Activated CD4-positive, alpha-beta memory T cell treated with anti-CD3 and anti-CD28 coated beads, Interleukin-2, amount 10 ng/mL, durations not matched to agents 7 days and 5 days (primary cell): ENCODE results near the gene MICAL2. TPM values are rescaled to one million over a fixed set of nuclear protein-coding genes. Genes with fewer than 3 reads are reported as not detected.

ENCODE experiments used
- CTCF ChIA-PET: fragments of 350-600 bp; sonication (Branson Sonifier 250); formaldehyde crosslinking; loops from one replicate; lab custom pipeline; 2021; ENCODE audit warnings: antibody characterized with exemption, inconsistent platforms; lab: Charles Lee
- POLR2A ChIA-PET: fragments of 350-600 bp; sonication (Branson Sonifier 250); formaldehyde crosslinking; loops from one replicate; lab custom pipeline; 2021; ENCODE audit warnings: antibody characterized with exemption; lab: Charles Lee
- DNase-seq: peaks from one replicate; pipeline ENCODE4 v3.0.0-alpha.2; 2020
- H3K27ac Mint-ChIP-seq: one replicate; pipeline ENCODE4 v1.8.0; 2021; ENCODE audit warnings: mild to moderate bottlenecking, mixed read lengths
- H3K27me3 Mint-ChIP-seq: one replicate; pipeline ENCODE4 v1.8.0; 2021; ENCODE audit warnings: mixed read lengths
- H3K36me3 Mint-ChIP-seq: one replicate; pipeline ENCODE4 v1.8.0; 2021; ENCODE audit warnings: low read depth, mixed read lengths
- H3K4me1 Mint-ChIP-seq: one replicate; pipeline ENCODE4 v1.8.0; 2021; ENCODE audit warnings: mixed read lengths
- H3K4me3 Mint-ChIP-seq: one replicate; pipeline ENCODE4 v1.8.0; 2021; ENCODE audit warnings: mild to moderate bottlenecking, mixed read lengths
- H3K9me3 Mint-ChIP-seq: one replicate; pipeline ENCODE4 v1.8.0; 2021; ENCODE audit warnings: mixed read lengths
- total RNA-seq, 2 experiments: library from RNA; stranded (reverse); gene quantifications; one replicate each; pipeline ENCODE4 v1.2.3, GENCODE V29; 2021

The MICAL2 gene
- total RNA-seq, 2 experiments from 2014 or later: 135 to 143 TPM

- no peaks in the 10 kb centered on the region for H3K9me3 Mint-ChIP-seq
- no peaks in the 10 kb centered on the region for H3K27me3 Mint-ChIP-seq
- peak overlapping the region; percentile 45 for H3K27ac Mint-ChIP-seq
- peaks cover 89% of the 10 kb centered on the region for H3K36me3 Mint-ChIP-seq
- H3K4me1 Mint-ChIP-seq: peaks cover 17% of the 10 kb centered on the region
- ChIA-PET POLR2A (interaction anchor here (1.4 to 2.6 kb wide), 4 partner anchors 9 to 17 kb away, joined by 3 to 16 read pairs (median 8); no protein-coding TSS in a partner anchor), CTCF (interaction anchor here (0.7 to 1.2 kb wide), 2 partner anchors 9 to 10 kb away, joined by 3 read pairs; no protein-coding TSS in a partner anchor)
- H3K4me3 Mint-ChIP-seq: no peak overlapping the region
- DNase-seq: no peak
Measured at GRCh38 chr11:12214751-12215150, 104.4 kb downstream of the MICAL2 start.

GRCh38 chr11:12215181-12215593, 104.8 kb downstream of the MICAL2 start:
- Mint-ChIP-seq H3K27ac (peak overlapping the region; percentile 45), H3K9me3 (no peaks in the 10 kb centered on the region), H3K36me3 (peaks cover 90% of the 10 kb centered on the region), H3K4me3 (no peak overlapping the region), H3K4me1 (peaks cover 17% of the 10 kb centered on the region), H3K27me3 (no peaks in the 10 kb centered on the region)
- ChIA-PET POLR2A (interaction anchor here (1.4 to 2.6 kb wide), 4 partner anchors 9 to 18 kb away, joined by 3 to 16 read pairs (median 8); no protein-coding TSS in a partner anchor), CTCF (interaction anchor here (1.2 kb wide), 1 partner anchor 9 kb away, joined by 3 read pairs; no protein-coding TSS in a partner anchor)
- no peak for DNase-seq

DNA sequence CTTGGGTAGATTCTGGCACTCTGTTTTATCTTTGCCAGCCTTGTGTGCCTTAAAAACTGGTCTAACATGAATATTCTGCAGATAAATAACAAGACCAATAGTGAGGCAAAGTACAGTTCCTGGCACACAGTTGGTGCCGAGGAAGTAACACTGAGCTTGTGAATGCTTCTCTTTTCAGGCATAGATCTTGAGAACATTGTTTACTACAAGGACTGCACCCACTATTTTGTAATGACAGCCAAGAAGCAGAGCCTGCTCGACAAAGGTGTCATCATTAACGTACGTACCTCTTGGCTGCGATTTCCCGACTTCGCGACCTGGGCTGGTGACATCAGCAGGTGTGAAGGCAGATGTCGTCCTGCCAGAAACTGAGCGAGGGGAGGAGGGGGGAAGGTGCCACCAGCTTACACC, 105.7 kb downstream of the MICAL2 start:
- no peak overlapping the region for H3K4me3 Mint-ChIP-seq
- H3K9me3 Mint-ChIP-seq: no peaks in the 10 kb centered on the region
- peaks cover 89% of the 10 kb centered on the region for H3K36me3 Mint-ChIP-seq
- H3K27ac Mint-ChIP-seq: no peak overlapping the region
- CTCF ChIA-PET: no interaction called here
- POLR2A ChIA-PET: interaction anchor here (1.4 to 2.6 kb wide), 4 partner anchors 8 to 19 kb away, joined by 3 to 16 read pairs (median 8); no protein-coding TSS in a partner anchor
- no peaks in the 10 kb centered on the region for H3K27me3 Mint-ChIP-seq
- no peak for DNase-seq
- H3K4me1 Mint-ChIP-seq: peaks cover 19% of the 10 kb centered on the region

GRCh38 chr11:12216671-12217374, 106.4 kb downstream of the MICAL2 start:
- peaks cover 24% of the 10 kb centered on the region for H3K4me1 Mint-ChIP-seq
- no peak overlapping the region for H3K4me3 Mint-ChIP-seq
- H3K27me3 Mint-ChIP-seq: no peaks in the 10 kb centered on the region
- H3K9me3 Mint-ChIP-seq: no peaks in the 10 kb centered on the region
- H3K36me3 Mint-ChIP-seq: peaks cover 90% of the 10 kb centered on the region
- ChIA-PET POLR2A (interaction anchor here (1.7 kb wide), 1 partner anchor 11 kb away, joined by 6 read pairs; no protein-coding TSS in a partner anchor), CTCF (no interaction called here)
- DNase-seq: no peak
- H3K27ac Mint-ChIP-seq: no peak overlapping the region

- Mint-ChIP-seq H3K9me3 (no peaks in the 10 kb centered on the region), H3K36me3 (peaks cover 90% of the 10 kb centered on the region), H3K27me3 (no peaks in the 10 kb centered on the region), H3K27ac (no peak overlapping the region), H3K4me3 (no peak overlapping the region), H3K4me1 (peaks cover 35% of the 10 kb centered on the region)
- no peak for DNase-seq
- CTCF ChIA-PET: no interaction called here
- POLR2A ChIA-PET: no interaction called here
Measured at GRCh38 chr11:12217879-12218278, 107.5 kb downstream of the MICAL2 start.

DNA sequence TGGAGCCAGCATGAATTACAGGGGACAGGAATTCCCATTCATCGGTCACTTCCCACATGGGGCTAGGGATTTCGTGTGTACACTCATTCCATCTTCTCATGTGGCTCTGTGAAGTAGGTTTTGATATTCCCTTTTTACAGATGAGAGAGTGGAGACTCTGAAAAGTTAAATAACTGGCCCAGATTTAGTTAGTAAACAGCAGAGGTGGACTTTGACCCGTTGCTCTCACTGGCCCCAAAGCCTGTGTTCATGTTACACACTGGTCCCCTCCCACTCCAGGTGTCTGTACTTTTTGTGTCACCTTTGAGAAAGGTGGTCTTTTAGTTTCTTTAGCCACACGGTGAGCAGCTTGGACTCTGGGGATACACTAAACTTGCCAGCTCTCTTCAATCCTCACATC, 108.5 kb downstream of the MICAL2 start:
- ChIA-PET CTCF (interaction anchor here (1.3 kb wide), 1 partner anchor 18 kb away, joined by 3 read pairs; no protein-coding TSS in a partner anchor), POLR2A (interaction anchor here (1.7 kb wide), 1 partner anchor 17 kb away, joined by 3 read pairs; no protein-coding TSS in a partner anchor)
- H3K4me3 Mint-ChIP-seq: no peak overlapping the region
- no peaks in the 10 kb centered on the region for H3K9me3 Mint-ChIP-seq
- H3K4me1 Mint-ChIP-seq: peaks cover 45% of the 10 kb centered on the region
- no peak for DNase-seq
- no peaks in the 10 kb centered on the region for H3K27me3 Mint-ChIP-seq
- H3K27ac Mint-ChIP-seq: no peak overlapping the region
- peaks cover 90% of the 10 kb centered on the region for H3K36me3 Mint-ChIP-seq

GRCh38 chr11:12219757-12220156, 109.4 kb downstream of the MICAL2 start:
- H3K4me1 Mint-ChIP-seq: peaks cover 52% of the 10 kb centered on the region
- POLR2A ChIA-PET: interaction anchor here (1.7 to 3.0 kb wide), 2 partner anchors 16 to 22 kb away, joined by 3 to 16 read pairs; no protein-coding TSS in a partner anchor
- CTCF ChIA-PET: interaction anchor here (1.1 to 1.9 kb wide), 3 partner anchors 16 to 86 kb away, joined by 3 to 7 read pairs (median 5); no protein-coding TSS in a partner anchor

DNA sequence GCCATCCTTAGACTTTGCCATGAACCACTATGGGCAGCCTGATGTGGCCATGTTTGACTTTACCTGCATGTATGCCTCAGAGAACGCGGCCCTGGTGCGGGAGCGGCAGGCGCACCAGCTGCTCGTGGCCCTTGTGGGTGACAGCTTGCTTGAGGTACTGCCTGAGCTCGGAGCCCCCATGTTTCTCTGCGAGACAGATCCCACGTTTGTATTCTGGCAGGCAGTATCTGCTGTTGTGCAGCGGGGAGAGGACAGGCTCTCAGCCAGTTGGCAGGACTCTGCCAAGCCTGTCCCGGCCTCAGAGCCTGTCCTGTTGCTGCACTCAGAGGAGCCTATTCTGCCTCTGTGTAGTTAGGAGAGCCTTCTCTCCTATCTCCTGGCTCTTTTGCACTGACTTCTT, 109.9 kb downstream of the MICAL2 start:
- Mint-ChIP-seq H3K27ac (no peak overlapping the region), H3K4me3 (no peak overlapping the region), H3K36me3 (peaks cover 90% of the 10 kb centered on the region), H3K27me3 (no peaks in the 10 kb centered on the region), H3K4me1 (peaks cover 52% of the 10 kb centered on the region), H3K9me3 (no peaks in the 10 kb centered on the region)
- ChIA-PET CTCF (interaction anchor here (1.1 to 1.9 kb wide), 3 partner anchors 15 to 87 kb away, joined by 3 to 7 read pairs (median 5); no protein-coding TSS in a partner anchor), POLR2A (interaction anchor here (0.6 to 3.0 kb wide), 5 partner anchors 16 to 85 kb away, joined by 3 to 16 read pairs (median 3); no protein-coding TSS in a partner anchor)
- DNase-seq: no peak

More at GRCh38 chr11:12219757-12220156, 109.4 kb downstream of the MICAL2 start:
- no peak overlapping the region for H3K4me3 Mint-ChIP-seq
- H3K27me3 Mint-ChIP-seq: no peaks in the 10 kb centered on the region
- no peak overlapping the region for H3K27ac Mint-ChIP-seq
- peaks cover 90% of the 10 kb centered on the region for H3K36me3 Mint-ChIP-seq
- H3K9me3 Mint-ChIP-seq: no peaks in the 10 kb centered on the region
- DNase-seq: no peak

GRCh38 chr11:12221051-12221535, 110.7 kb downstream of the MICAL2 start:
- CTCF ChIA-PET: interaction anchor here (1.9 kb wide), 1 partner anchor 15 kb away, joined by 7 read pairs; no protein-coding TSS in a partner anchor

DNA sequence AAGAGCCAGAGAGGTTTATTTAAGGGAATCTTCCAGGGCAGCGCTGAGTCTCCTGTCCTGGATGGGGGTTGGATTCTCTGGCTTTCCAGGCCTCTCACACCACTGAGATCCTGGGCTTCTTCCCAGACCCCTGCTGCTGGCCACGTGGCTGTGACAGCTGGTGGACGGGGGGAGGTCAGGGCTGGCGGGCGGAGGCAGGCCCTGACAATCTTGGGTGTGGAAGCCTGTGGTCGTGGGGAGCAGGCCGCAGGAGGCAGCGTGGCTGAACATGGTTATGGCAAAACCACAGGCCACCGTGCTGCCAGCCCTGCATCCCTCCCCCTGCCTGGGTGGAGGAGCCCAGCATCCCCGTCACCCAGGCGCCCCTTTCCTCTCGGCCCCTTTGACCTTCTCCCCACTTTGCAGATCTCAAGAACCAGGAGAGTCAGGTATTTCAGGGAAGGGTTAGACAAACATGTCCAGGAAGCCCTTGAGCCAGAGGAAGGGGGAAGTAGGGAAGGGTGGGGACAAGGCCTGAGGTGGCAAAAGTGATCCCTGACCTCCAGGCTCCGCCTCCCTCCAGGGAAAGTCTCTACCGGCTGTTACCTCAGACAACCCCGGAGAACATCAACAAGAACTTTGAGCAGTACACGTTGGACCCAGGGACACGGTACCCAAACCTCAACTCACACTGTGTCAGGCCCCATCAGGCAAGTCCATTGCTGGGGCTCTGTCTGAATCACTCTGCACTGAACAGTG, 111.8 kb downstream of the MICAL2 start:
- ChIA-PET CTCF (interaction anchor here (2.6 to 3.8 kb wide), 3 partner anchors 13 to 135 kb away, joined by 13 to 65 read pairs (median 31); no protein-coding TSS in a partner anchor), POLR2A (interaction anchor here (1.4 to 4.8 kb wide), 8 partner anchors 13 to 135 kb away, joined by 4 to 134 read pairs (median 38); no protein-coding TSS in a partner anchor)
- H3K36me3 Mint-ChIP-seq: peaks cover 83% of the 10 kb centered on the region
- H3K9me3 Mint-ChIP-seq: no peaks in the 10 kb centered on the region
- peaks cover 59% of the 10 kb centered on the region for H3K4me1 Mint-ChIP-seq
- no peak overlapping the region for H3K4me3 Mint-ChIP-seq
- DNase-seq: no peak
- peak overlapping the region; percentile 96 for H3K27ac Mint-ChIP-seq
- no peaks in the 10 kb centered on the region for H3K27me3 Mint-ChIP-seq

More at GRCh38 chr11:12221051-12221535, 110.7 kb downstream of the MICAL2 start:
- Mint-ChIP-seq H3K9me3 (no peaks in the 10 kb centered on the region), H3K4me3 (no peak overlapping the region), H3K36me3 (peaks cover 85% of the 10 kb centered on the region), H3K27me3 (no peaks in the 10 kb centered on the region), H3K4me1 (peaks cover 54% of the 10 kb centered on the region), H3K27ac (peak overlapping the region; percentile 96)
- no peak for DNase-seq
- POLR2A ChIA-PET: interaction anchor here (1.4 to 3.0 kb wide), 4 partner anchors 23 to 134 kb away, joined by 3 to 16 read pairs (median 5); no protein-coding TSS in a partner anchor

- Mint-ChIP-seq H3K27ac (peak overlapping the region; percentile 96), H3K36me3 (peaks cover 87% of the 10 kb centered on the region), H3K4me3 (peak overlapping the region; percentile 72), H3K9me3 (no peaks in the 10 kb centered on the region), H3K27me3 (no peaks in the 10 kb centered on the region), H3K4me1 (peaks cover 65% of the 10 kb centered on the region)
- ChIA-PET CTCF (interaction anchor here (0.9 to 3.8 kb wide), 16 partner anchors 9 to 179 kb away, joined by 3 to 65 read pairs (median 5); no protein-coding TSS in a partner anchor), POLR2A (interaction anchor here (0.8 to 4.8 kb wide), 24 partner anchors 9 to 381 kb away, joined by 3 to 134 read pairs (median 8); partner anchors contain the start of gene MICAL2)
- DNase-seq: peak; percentile 33
Measured at GRCh38 chr11:12223771-12224536, 113.6 kb downstream of the MICAL2 start.
